IMR-90 (cell line): ENCODE results near the gene PLCL1.

Source experiments
- CHD1 ChIP-seq: IDR thresholded peaks from 2 replicates; pipeline ENCODE4 v1.6.1; 2012; ENCODE audit warnings: low read depth, low read length, improper control_type of control experiment
- CTCF ChIP-seq: conservative IDR thresholded peaks from 2 replicates; pipeline ENCODE4 v1.5.1; 2012; ENCODE audit warnings: mild to moderate bottlenecking, low read depth, low read length, improper control_type of control experiment
- MAZ ChIP-seq: IDR thresholded peaks from 2 replicates; pipeline ENCODE4 v1.6.1; 2012; ENCODE audit warnings: low read depth, mild to moderate bottlenecking, low read length, improper control_type of control experiment, moderate library complexity, borderline replicate concordance
- NFE2L2 ChIP-seq: fragments of 150-350 bp; IDR thresholded peaks from 2 replicates; pipeline ENCODE4 v1.6.1; 2016; ENCODE audit warnings: low read depth, mild to moderate bottlenecking, low read length
- SMC3 ChIP-seq: fragments of 150-350 bp; IDR thresholded peaks from 2 replicates; pipeline ENCODE4 v1.6.1; 2016; ENCODE audit warnings: low read depth, mild to moderate bottlenecking, antibody characterized with exemption, low read length, moderate library complexity

DNA sequence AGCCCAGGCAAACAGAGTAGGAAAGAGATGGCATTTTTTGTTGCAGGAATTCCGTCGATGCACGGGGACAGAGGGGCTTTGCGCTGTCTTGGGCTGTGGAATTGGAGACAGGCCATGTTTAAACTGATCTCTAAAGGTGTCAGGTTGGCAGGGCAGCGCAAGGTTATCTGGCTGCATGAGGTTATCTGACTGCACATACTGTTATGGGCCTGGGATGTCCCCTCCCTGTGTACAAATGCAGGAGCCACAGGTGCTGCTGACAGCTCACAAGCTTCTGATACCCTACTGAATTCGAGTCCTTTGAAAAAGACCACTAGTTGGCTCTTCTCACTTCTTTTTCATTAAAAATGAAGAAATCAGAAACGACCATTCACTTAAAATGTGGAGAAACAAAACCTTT, 255.4 kb downstream of the PLCL1 start:
- no peak for TF ChIP-seq CTCF
- TF ChIP-seq NFE2L2, result no peak
- TF ChIP-seq MAZ, result no peak
- no peak for TF ChIP-seq CHD1
- no peak for TF ChIP-seq SMC3
